ENCODE measurements around the gene RYR1.
"Not testable (repeated sequence)": the region's sequence is repeated elsewhere in the genome, so short reads cannot be mapped to it uniquely, and the experiment has no call there.

The RYR1 gene

DNA sequence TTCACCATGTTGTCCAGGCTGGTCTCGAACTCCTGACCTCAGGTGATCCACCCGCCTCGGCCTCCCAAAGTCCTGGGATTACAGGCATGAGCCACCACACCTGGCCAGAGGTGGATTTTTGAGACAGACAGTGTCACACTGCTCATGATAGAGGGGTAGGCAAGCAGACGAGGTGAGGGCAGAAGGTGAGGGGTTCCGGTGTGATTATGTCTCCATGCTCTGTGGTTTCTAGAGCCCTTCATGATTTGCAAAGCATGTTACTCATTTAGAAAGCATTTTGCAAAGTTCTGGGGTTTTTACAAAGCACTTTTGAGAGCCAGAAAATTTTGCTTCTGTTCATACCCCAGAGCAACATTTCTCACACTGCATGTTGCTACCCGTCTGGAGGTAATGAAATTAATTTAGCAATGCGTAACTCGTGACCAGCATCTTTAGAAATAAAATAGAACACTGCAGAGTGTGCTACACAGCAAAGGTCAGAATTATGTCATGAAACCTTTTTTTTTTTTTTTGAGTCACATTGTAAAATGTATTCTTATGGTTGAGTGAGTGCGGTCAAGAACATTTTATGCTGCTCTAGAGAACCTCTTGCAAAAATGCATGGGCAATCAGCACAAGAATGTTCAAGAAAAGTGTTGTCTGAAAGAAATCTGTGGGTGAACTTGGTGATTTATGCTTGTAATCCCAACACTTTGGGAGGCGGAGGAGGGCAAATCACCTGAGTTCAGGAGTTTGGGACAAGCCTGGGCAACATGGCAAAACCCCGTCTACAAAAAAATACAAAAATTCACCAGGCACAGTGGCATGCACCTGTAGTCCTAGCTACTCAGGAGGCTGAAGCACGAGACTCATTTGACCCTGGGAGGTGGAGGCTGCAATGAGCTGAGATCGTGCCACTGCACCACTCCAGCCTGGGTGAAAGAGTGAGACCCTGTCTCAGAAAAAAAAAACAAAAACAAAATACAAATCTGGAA is 126.2 kb downstream of the RYR1 start:
- peak; percentile 54 for DNase-seq (ENCODE audit: low spot score)
- FAIRE-seq, result peak; percentile 83

- FAIRE-seq, result no peak
- no peak for DNase-seq (ENCODE audit: low spot score)
Observed at GRCh38 chr19:38561053-38561606, 127.6 kb downstream of the RYR1 start.

DNA sequence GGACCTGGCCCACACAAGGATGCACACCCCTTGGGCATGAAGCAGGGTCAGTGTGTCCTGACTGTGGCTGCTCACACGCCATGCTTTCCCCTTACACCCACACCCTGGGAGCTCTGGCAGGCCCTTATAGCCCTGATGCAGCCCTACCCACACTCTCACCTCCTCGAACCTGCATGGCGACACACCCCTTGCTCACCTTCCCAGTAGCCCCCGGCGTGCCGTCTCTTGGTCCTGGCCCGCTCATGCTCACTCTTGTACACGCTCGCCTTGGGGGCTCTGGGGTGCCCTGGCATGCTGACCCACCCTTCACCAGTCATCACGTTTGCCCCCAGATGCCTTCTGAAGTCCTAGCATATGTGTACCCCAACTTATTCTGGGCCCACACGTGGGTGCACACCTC is 128.2 kb downstream of the RYR1 start:
- DNase-seq (ENCODE audit: low spot score), result no peak
- no peak for FAIRE-seq

DNA sequence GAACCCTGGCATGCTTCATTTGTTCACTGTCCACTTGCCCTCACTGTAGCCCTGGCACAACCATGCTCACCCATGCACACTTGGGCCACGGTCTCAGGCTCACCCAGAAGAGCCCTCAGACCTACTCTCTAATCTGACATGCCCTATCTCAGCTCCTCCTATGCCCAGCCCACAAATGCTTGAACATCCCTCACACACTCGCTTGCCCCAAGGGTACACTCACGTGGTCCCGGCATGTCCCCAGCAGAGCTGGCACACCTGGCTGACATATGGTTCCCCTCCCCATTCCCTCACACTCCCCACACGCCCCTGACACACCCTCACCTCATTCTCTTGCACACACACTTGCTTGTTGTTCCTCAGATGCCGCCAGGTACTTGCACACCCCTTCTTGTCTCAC is 128.6 kb downstream of the RYR1 start:
- DNase-seq (ENCODE audit: low spot score) (no peak), FAIRE-seq (no peak)

GRCh38 chr19:38563475-38563874 is 130.0 kb downstream of the RYR1 start:
- DNase-seq (ENCODE audit: low spot score), result no peak
- no peak for FAIRE-seq

GRCh38 chr19:38564981-38565690 is 131.6 kb downstream of the RYR1 start:
- FAIRE-seq, result no peak
- no peak for DNase-seq (ENCODE audit: low spot score)

DNA sequence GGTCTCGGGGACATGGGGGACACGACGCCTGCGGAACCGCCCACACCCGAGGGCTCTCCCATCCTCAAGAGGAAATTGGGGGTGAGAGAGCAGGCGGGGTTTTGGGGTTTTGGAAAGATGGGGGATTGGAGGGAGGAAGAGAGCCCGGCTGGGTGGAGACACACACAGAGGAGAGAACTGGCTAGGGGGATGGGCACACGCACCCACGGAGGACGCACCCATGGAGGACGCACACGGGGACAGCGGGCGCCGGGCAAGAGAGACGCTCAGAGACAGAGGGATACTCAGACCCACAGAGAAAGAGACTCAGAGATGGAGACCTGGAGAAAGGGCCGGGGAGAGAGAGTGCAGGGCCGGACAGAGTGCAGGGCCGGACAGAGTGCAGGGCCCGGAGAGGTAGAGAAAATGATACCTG is 132.2 kb downstream of the RYR1 start:
- FAIRE-seq (no peak), DNase-seq (ENCODE audit: low spot score) (no peak)

DNA sequence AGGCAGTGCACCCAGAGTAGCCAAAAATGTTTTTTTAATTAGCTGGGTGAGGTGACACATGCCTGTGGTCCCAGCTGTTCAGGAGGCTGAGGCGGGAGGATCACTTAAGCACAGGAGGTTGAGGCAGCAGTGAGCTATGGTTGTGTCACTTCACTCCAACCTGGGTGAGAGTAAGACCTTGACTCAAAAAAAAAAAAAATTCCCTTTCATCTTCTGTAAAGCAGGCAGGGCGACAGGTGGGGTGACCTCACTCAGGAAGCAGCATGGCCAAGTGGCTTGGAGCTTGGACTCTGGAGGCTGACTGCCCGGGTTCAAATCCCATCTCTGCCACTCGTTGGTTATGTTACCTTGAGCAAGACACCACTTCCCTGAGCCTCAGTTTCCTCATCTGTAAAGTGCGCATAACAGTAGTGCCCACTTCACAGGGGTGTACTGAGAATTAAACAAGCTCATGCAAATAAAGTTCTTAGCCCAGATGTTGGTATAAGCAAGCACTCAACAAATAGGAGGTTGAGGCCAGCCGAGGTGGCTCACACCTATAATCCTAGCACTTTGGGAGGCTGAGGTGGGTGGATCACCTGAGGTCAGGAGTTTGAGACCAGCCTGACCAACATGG is 136.0 kb downstream of the RYR1 start:
- DNase-seq (ENCODE audit: low spot score) (no peak), FAIRE-seq (no peak)

- FAIRE-seq (no peak), DNase-seq (ENCODE audit: low spot score) (no peak)
Observed at GRCh38 chr19:38571682-38572081, 138.2 kb downstream of the RYR1 start.

- DNase-seq (ENCODE audit: low spot score) (no peak), FAIRE-seq (no peak)
Observed at GRCh38 chr19:38577826-38578225, 144.3 kb downstream of the RYR1 start.

GRCh38 chr19:38579304-38579703 is 145.8 kb downstream of the RYR1 start:
- DNase-seq (ENCODE audit: low spot score); FAIRE-seq: not testable (repeated sequence)

- FAIRE-seq (no peak), DNase-seq (ENCODE audit: low spot score) (no peak)
Observed at GRCh38 chr19:38580080-38580479, 146.6 kb downstream of the RYR1 start.

DNA sequence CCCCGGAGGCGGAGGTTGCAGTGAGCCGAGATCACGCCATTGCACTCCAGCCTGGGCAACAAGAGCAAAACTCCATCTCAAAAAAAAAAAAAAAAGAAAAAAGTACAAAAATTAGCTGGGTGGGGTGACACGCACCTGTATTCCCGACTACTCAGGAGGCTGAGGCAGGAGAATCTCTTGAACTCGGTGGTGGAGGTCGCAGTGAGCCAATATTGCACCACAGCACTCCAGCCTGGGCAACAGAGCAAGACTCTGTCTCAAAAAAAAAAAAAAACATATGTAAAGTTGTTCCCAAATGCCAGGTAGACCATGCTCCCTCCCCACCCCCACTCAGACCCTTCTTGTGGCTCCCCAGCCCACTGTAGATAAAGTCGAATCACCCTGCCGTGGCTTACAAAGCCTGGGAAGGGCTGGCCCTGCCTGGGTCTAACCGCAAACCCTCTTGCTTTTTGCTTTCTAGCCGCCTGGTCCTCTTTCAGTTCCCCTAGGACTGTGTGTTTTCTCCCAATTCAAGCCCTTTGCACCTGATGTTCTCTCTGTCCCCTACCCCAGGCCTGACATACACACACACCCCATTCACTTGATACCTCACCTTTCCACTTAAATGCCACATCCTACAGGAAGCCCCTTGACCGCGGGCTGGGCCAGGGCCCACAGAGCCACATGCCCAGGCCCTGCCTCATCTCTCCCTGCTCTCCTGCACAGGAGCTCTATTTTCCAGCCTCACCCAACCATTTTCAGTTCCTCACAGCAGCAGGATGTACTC is 149.9 kb downstream of the RYR1 start:
- FAIRE-seq (no peak), DNase-seq (ENCODE audit: low spot score) (no peak)

DNA sequence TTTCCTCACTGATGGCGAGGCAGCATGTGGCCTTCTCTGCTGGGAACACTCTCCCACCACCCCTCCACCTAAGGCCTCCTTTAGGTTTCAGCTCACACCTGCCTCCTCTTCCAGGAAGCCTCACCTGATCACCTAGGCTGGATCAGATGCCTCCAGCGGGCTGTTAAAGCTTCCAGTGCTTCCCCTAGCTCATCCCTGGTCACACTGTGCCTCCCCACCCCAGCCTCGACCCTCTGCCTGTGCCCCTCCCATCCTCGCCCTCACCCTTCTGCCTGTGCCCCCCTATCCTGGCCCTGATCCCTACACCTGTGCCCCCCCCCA is 150.5 kb downstream of the RYR1 start:
- FAIRE-seq, result no peak
- no peak for DNase-seq (ENCODE audit: low spot score)

GRCh38 chr19:38587562-38587961 is 154.1 kb downstream of the RYR1 start:
- DNase-seq (ENCODE audit: low spot score) (no peak), FAIRE-seq (no peak)

DNA sequence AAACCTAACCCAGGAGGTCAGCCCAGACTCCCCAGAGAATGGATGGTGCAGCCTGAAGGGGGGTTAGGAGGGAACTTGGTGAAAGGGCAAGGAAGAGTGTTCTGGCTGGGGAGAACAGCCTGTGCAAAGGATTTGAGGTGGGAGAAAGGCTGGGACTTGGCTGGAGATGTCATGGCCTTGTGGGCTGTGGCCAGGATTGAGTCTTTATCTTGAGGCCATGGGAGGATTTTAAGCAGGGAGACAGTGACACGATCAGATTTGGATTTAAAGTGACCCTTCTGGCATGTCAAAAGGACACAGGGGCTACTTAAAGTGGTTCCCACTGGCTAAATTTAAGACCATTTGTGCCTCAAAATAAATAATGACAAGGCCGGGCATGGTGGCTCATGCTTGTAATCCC is 154.6 kb downstream of the RYR1 start:
- FAIRE-seq (no peak), DNase-seq (ENCODE audit: low spot score) (no peak)

- FAIRE-seq, result no peak
- no peak for DNase-seq (ENCODE audit: low spot score)
Observed at GRCh38 chr19:38592940-38593339, 159.4 kb downstream of the RYR1 start.

DNA sequence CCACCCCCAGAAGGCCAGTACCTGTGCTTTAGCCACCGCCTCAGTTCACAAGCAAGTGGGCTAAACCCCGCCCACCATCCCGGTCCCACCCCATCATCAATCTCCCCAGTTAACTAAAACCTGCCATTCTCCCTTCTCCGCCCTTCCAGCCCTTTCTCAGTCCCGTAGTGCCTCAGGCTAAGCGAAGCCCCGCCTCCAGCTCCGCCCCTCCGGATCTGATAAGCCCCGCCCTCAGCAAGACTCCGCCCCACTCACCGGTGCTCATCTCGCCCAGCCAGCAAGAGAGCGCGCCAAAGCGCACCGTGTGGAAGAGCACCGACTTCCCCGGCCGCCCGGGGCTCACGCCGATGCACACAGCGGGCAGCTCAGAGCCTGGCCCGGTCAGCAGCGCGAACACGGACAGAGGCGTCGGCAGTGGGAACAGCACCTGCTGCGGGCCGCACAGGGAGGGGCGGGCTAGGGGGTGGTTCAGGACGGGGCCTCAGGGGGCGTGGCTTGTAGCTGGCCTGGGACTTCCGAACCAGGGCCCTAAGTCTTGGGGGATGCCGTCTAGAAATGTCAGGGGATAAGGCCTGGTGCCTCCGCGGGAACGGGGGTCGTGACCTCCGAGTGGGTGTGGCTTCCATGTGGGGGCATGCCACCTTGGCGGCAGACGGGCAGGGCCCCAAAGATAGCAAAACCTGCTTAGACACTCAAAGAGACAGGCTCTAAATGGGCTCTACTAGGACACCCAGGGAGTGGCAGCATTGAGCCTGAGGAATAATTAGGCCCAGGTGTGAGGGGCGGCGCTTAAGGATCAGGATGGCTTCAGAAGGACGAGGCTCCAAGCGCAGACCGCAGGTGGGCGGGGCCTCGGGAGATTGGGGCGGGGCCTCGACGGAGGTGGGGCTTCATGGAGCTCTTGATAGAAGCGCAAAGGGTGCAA is 162.8 kb downstream of the RYR1 start:
- DNase-seq (ENCODE audit: low spot score) (no peak), FAIRE-seq (no peak)

DNA sequence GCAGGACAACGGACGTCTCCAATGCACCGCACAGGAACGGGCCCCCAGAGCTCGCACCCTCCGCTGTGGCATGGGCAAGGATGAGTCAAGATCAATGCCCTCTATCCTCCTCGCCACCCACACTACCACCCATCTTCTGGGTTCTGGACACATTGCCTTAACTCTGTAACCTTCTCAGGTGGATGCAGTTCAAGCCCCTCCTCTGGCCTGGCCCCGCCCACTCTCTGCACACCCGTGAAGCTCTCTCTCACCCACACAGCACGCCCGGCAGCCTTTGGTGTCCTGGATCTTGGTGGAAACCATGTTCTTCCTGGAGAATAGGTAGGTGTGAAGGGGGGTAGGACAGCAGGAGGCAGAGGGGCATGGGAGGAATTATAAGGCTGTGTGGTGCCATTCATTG is 163.6 kb downstream of the RYR1 start:
- DNase-seq (ENCODE audit: low spot score), result no peak
- no peak for FAIRE-seq

DNA sequence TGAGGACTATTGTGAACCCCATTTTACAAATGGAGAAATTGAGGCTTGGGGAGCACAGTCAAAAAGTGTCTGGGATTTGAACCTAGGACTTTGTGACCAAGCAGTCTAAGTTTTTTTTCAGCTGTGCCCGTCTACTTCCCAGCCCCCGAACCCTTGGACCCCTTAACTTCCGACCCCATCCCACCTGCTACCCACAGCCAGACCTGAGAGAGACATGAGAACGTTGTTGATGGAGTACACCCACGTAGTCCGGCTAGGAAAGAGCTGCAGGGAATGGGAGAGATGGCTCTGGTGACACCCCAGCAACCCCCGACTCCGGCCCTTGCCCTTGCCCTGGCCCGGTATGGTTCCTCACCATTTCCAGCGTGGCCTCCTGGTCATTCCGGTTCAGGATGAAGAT is 166.2 kb downstream of the RYR1 start:
- DNase-seq (ENCODE audit: low spot score) (no peak), FAIRE-seq (no peak)

Data from RCC 7860 (cell line).